ENCODE measurements around the gene SLC5A10.
A peak's percentile ranks its signal among the peaks of the same experiment; 100 is the strongest.
"Not testable (repeated sequence)": the region's sequence is repeated elsewhere in the genome, so short reads cannot be mapped to it uniquely, and the experiment has no call there.

Gene SLC5A10

DNA sequence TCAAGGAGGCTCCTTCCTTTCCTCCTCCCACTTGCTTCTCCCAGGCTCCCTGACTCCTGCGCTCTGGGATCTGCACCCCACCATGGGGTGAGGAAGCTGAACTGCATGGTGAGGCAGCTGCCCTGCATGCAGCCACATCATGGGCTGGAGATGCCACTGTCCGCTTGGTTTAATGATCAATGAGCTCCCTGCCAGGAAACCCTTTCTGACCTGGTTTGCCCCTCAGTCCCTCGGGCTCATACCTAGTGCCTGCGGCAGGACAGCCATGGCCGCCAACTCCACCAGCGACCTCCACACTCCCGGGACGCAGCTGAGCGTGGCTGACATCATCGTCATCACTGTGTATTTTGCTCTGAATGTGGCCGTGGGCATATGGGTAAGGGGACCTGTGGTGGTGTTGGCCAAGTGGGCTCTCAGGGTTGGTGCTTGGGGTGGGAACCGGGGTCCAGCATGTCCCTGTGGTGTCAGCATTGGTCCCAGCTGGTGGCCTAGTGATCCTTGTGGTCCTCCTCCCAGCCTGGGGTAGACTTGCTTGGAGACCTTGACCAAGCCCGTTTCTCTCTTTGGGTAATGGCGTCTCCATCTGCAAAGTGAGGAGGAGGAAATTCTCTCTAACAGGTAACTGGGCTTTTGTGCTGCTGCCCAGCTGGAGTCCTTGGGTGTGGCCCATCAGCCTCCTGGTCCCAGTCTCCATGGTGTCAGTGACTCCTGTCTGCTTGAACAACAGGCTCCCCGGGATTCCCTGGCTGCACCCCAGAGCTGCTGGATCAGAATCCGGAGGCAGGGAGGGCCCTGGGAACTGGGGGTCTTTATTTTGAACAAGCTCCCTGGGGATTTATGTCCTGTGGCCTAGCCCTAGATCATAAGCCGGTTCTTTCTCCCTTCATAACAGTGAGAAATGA, at the start of gene SLC5A10:
TSS of gene SLC5A10 (plus strand) at position 225 of the 902 bp plus-strand sequence. CDS start at position 266, 41 bp downstream.
- DNase-seq: no peak

- DNase-seq: no peak
Measured at GRCh38 chr17:18904482-18904881, 47.5 kb upstream of the SLC5A10 start.

- DNase-seq: no peak
Measured at GRCh38 chr17:18905226-18905625, 46.7 kb upstream of the SLC5A10 start.

- no peak for DNase-seq
Measured at GRCh38 chr17:18910326-18910725, 41.6 kb upstream of the SLC5A10 start.

DNA sequence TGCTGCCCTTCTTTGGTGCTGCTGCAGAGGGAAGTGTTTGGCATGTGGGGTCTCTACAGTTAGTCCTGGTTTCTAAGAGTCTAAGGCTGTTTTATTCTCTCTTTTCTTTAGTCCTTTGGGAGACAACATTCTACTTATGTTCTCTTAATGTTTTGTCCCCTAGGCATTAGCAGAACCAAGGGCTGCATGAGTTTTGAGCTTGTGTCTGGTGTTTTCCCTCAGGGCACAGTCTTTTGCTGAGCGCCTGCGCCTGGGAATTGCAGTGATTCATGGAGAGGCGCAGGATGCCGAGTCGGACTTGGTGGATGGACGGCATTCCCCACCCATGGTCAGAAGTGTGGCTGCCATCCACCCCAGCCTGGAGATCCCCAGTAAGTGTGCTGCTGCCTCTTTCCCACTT, 41.1 kb upstream of the SLC5A10 start:
- DNase-seq: no peak

DNA sequence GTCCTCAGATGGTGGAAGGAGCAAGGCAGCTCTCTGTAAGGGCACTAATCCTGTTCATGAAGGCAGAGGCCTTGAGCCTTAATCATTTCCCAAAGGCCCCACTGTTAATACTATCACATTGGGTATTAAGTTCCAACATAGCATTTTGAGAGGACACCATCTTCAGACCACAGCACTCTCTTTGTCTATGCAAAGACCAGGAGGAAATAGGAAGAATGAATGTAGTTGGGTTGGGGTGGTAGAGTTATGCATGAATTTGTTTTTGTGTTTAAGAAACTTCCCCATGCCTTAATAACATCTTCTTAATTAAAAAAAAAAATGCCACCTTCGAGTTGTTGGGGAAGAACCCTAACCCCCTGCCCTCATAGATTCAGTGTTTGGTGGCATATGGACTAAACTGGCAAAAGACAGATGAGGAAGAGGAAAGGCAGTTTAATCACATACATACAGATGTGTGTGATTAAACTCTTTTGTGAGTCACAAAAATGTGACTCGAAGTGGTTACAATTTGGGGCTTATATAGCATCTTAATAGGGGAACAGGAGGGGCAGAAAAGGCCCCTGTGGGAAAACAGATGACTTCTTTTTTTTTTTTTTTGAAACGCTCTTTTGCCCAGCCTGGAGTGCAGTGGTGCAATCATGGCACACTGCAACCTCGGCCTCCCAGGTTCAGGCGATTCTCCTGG, 35.0 kb upstream of the SLC5A10 start:
- DNase-seq: no peak

DNA sequence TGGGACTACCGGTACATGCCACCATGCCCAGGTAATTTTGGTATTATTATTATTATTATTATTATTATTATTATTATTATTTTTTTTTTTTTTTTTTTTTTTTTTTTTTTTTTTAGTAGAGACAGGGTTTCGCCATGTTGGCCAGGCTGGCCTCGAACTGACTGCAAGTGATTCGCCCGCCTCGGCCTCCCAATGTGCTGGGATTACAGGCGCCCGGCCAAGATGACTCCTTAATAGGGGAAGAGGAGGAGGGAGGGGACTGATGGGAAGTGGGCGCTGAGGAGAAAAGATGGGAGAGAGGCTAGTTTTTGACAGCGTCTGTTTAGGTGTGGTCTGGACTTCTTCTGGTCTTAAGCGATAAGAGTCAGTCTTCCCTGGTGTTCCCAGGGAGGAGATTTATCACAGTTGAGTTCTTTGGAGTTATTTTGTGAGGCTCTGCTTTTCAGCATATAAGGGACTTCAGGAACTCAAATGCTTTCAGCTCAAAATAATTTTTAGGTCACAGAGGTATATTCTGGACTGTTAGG, 34.4 kb upstream of the SLC5A10 start:
- no peak for DNase-seq

GRCh38 chr17:18919963-18920362, 32.0 kb upstream of the SLC5A10 start:
- no peak for DNase-seq

DNA sequence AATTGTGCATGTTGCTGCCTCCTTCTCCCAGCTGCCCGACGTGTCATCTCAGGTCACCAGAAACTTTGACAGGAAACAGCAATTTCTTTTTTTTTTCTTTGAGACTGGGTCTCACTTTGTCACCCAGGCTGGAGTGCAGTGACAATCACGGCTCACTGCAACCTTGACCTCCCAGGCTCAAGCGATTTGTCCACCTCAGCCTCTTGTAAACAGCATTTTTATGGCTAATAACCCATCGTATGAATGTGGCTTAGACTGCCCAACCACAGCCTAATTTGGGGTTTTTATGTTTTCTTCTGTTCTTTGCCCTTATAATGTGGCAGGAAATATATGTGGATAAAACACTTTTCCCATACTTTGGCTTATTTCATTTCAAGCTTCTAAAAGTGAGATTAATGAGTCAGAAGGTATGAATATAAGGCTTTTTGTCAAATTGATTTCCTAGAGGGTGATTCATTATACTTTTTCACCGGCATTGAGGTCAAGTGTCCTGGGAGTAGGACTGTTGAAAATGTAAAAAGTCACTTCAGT, 31.0 kb upstream of the SLC5A10 start:
- DNase-seq: no peak

- no peak for DNase-seq
Measured at GRCh38 chr17:18921485-18921884, 30.5 kb upstream of the SLC5A10 start.

GRCh38 chr17:18921912-18922451, 30.0 kb upstream of the SLC5A10 start:
- DNase-seq: peak; percentile 23

DNA sequence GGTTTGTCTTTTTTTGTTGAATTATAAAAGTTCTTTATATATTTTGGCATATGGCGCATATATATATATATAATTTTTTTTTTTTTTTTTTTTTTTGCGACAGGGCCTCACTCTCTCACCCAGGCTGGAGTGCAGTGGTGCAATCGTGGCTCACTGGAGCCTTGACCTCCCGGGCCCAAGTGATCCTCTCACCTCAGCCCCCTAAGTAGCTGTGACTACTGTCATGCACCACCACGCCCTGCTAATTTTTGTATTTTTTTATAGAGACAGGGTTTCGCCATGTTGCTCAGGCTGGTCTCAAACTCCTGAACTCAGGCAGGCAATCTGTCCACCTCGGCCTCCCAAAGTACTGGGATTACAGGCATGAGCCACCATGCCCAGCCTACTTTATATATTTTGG, 29.4 kb upstream of the SLC5A10 start:
- not testable (repeated sequence) for DNase-seq

DNA sequence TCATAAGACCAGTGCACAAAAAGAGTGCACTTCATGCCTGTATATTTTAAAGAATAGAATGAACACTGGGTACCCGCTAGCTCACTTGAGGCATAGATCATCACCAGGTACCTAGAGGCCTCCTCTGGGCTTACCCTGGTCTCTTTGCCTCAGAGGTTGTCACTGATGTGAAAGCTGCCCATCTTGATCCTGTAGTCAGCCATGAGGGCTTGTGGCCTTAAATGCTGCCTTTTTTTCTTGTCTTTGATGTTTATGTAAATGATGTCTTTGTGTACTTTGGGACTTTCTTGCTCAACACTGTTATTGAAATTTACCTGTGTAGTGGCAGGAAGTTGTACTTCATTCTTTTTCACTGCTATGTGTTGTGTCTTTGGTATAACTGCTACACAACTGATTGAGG, 26.8 kb upstream of the SLC5A10 start:
- DNase-seq: peak; percentile 23

GRCh38 chr17:18928628-18929125, 23.3 kb upstream of the SLC5A10 start:
- DNase-seq: peak; percentile 5

DNA sequence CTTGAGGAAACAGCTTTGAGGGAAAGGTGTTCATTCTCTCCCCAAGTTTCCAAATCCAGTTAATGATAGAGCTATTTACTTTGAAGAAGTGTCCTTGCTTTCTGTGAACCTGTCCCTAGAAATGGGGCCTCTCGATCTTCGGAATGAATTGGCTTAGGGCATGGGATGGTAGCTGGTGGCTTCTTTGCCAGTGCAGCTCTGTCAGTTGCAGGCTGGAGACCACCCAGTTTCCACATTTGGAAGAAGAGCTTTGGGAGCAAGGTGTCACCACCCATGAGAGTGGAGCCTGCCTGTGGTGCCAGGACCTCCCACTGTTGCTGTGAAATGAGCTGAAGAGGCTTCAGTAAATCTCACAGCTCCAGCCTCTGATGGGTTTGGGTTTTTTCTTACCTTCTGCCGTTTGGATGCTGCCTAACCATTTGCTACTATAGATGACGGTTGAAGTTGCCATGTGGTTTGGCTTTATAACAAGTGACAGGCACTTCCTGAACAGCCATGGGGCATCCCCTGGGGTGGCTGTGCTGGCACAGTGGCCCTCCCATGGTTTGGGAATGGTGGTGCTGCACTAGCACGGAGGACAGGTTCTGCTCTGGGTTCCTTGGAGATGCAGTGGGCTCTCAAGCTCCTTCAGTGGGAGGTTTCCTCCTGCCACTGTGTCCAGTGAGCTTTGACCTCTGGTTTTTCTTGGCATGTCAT, 19.5 kb upstream of the SLC5A10 start:
- peak; percentile 22 for DNase-seq

- DNase-seq: peak; percentile 13
Measured at GRCh38 chr17:18933102-18934058, 18.6 kb upstream of the SLC5A10 start.

- no peak for DNase-seq
Measured at GRCh38 chr17:18937981-18938691, 13.8 kb upstream of the SLC5A10 start.

- no peak for DNase-seq
Measured at GRCh38 chr17:18938692-18939023, 13.3 kb upstream of the SLC5A10 start.

- no peak for DNase-seq
Measured at GRCh38 chr17:18944646-18945045, 7.3 kb upstream of the SLC5A10 start.

DNA sequence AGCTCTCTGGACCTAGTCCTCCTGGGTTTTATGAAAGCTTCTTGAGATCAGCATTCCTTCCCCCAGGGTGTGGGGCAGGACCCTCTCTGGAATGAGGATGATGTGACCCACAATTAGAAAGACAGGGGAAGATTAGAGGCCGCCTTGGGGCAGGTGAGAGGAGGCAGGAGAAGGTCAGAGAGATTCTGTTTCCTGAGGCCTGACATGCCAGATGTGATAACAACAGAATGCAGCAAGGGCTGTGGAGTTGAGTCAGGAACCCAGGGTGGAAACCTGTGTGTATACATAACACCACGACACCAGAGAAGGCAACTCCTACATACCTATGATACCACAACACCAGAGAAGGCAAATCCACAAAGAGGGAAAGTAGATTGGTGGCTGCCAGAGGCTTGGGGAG, 5.4 kb upstream of the SLC5A10 start:
- no peak for DNase-seq

- no peak for DNase-seq
Measured at GRCh38 chr17:18947866-18948265, 4.1 kb upstream of the SLC5A10 start.
